K562 (cell line): ENCODE measurements around the gene HVCN1.

ENCODE experiments used
- BRF2 ChIP-seq: IDR thresholded peaks from 3 replicates; pipeline ENCODE4 v1.6.1; 2011; ENCODE audit warnings: borderline replicate concordance, mild to moderate bottlenecking; ENCODE audit not compliant: insufficient read length, insufficient read depth
- GATA2 ChIP-seq: sonication (generic); formaldehyde crosslinking; IDR thresholded peaks from 2 replicates; pipeline ENCODE4 v1.4.0; 2020; ENCODE audit warnings: mild to moderate bottlenecking, missing genetic modification reagents
- HDAC6 ChIP-seq: IDR thresholded peaks from 2 replicates; pipeline ENCODE4 v1.6.1; 2012; ENCODE audit warnings: low read depth, mild to moderate bottlenecking, control low read depth, inconsistent platforms, low read length, moderate library complexity
- RBM14 ChIP-seq: fragments of 200-400 bp; formaldehyde crosslinking; IDR thresholded peaks from 2 replicates; pipeline ENCODE4 v1.6.1; 2018; ENCODE audit warnings: low read depth, mild to moderate bottlenecking, low read length, moderate library complexity, borderline replicate concordance; ENCODE audit not compliant: insufficient read depth
- RNF2 ChIP-seq: sonication (generic); IDR thresholded peaks from 2 replicates; pipeline ENCODE4 v1.6.1; 2016
- TAF1 ChIP-seq: IDR thresholded peaks from 2 replicates; pipeline ENCODE4 v1.6.1; 2011; ENCODE audit warnings: mild to moderate bottlenecking, low read length, moderate library complexity; ENCODE audit not compliant: insufficient read depth, control insufficient read depth, severe bottlenecking; ENCODE audit errors: extremely low read depth
- TCF7L2 ChIP-seq: fragments of 150-350 bp; IDR thresholded peaks from 2 replicates; pipeline ENCODE4 v1.6.1; 2016; ENCODE audit warnings: low read depth, mild to moderate bottlenecking, low read length, moderate library complexity
- ZNF318 ChIP-seq, 2 experiments: fragments of 450-650 bp; IDR thresholded peaks; 2 replicates each; pipeline ENCODE4 v1.6.1; 2016; ENCODE audit warnings: mild to moderate bottlenecking in 2 of 2, borderline replicate concordance in 1 of 2, low read depth in 1 of 2, moderate library complexity in 1 of 2

GRCh38 chr12:110647631-110648040 lies 41.3 kb downstream of the HVCN1 start:
- TF ChIP-seq RNF2, result no peak
- no peak for TF ChIP-seq GATA2
- no peak for TF ChIP-seq HDAC6
- TF ChIP-seq BRF2, result no peak
- TF ChIP-seq TAF1, result no peak
- TF ChIP-seq TCF7L2, result no peak
- no peak for TF ChIP-seq ZNF318 (IDR thresholded peaks at IDR 0.05; ENCODE audit: borderline replicate concordance in 1 of 2, low read depth in 1 of 2)
- TF ChIP-seq RBM14, result no peak
